Spleen (tissue), 7 donors: ENCODE results near the gene CA12.

ENCODE experiments used
- CTCF ChIP-seq, 11 experiments: fragments of 200-600 bp in 7 of 11; fragments of 450-650 bp in 4 of 11; sonication (generic) in 4 of 11; IDR thresholded peaks in 8 of 11; conservative IDR thresholded peaks in 3 of 11; 1 replicate in 7 of 11; 2 replicates in 4 of 11; pipeline versions ENCODE4 v1.4.0 to v1.8.0; 2016 to 2021; ENCODE audit warnings: antibody characterized with exemption in 11 of 11, inconsistent platforms in 4 of 11, mild to moderate bottlenecking in 1 of 11
- POLR2A ChIP-seq, 3 donors: fragments of 450-650 bp; IDR thresholded peaks; one replicate each; pipeline ENCODE4 v1.5.1; 2017; ENCODE audit warnings: antibody characterized with exemption in 3 of 3, mild to moderate bottlenecking in 1 of 3
- donor health status: DM: no; HTN: no; CAD: no; lungs with moderate emphysema.
- donor health status: DM: no; HTN: no; CAD: no.
- donor health status: DM: no; HTN: no; CAD: no.

GRCh38 chr15:63374686-63375520, 6.7 kb downstream of the CA12 start:
- TF ChIP-seq POLR2A (IDR thresholded peaks at IDR 0.05) = no peak
- no peak for TF ChIP-seq CTCF (IDR thresholded peaks at IDR 0.05 in 8 of 11, conservative IDR thresholded peaks at IDR 0.05 in 3 of 11)
